ENCODE results near the gene CRTC1. TPM values are rescaled to one million over a fixed set of nuclear protein-coding genes. Genes with fewer than 3 reads are reported as not detected.
A peak's percentile ranks its signal among the peaks of the same experiment; 100 is the strongest.

Gene CRTC1
- total and polyA plus RNA-seq, 9 of the 15 experiments (the other 6 are each of a cell fraction or from before 2014, with no cell fraction given) = 0.25 to 3.8 (median 1.2) TPM; not detected in 2

- TF ChIP-seq, protein P1, sequence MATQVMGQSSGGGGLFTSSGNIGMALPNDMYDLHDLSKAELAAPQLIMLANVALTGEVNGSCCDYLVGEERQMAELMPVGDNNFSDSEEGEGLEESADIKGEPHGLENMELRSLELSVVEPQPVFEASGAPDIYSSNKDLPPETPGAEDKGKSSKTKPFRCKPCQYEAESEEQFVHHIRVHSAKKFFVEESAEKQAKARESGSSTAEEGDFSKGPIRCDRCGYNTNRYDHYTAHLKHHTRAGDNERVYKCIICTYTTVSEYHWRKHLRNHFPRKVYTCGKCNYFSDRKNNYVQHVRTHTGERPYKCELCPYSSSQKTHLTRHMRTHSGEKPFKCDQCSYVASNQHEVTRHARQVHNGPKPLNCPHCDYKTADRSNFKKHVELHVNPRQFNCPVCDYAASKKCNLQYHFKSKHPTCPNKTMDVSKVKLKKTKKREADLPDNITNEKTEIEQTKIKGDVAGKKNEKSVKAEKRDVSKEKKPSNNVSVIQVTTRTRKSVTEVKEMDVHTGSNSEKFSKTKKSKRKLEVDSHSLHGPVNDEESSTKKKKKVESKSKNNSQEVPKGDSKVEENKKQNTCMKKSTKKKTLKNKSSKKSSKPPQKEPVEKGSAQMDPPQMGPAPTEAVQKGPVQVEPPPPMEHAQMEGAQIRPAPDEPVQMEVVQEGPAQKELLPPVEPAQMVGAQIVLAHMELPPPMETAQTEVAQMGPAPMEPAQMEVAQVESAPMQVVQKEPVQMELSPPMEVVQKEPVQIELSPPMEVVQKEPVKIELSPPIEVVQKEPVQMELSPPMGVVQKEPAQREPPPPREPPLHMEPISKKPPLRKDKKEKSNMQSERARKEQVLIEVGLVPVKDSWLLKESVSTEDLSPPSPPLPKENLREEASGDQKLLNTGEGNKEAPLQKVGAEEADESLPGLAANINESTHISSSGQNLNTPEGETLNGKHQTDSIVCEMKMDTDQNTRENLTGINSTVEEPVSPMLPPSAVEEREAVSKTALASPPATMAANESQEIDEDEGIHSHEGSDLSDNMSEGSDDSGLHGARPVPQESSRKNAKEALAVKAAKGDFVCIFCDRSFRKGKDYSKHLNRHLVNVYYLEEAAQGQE (IDR thresholded peaks at IDR 0.05; ENCODE audit: borderline replicate concordance) = peak; percentile 38; the same call in 1 of the 2 replicates
- TF ChIP-seq, protein P1 (CRISPR knock-in tag; IDR thresholded peaks at IDR 0.05; ENCODE audit: low read depth) = no peak
- TF ChIP-seq MLX (CRISPR knock-in tag; conservative IDR thresholded peaks at IDR 0.05) = no peak
- TF ChIP-seq RBM25 (IDR thresholded peaks at IDR 0.05; ENCODE audit: low read depth, low read length, severe bottlenecking) = peak; percentile 34
- TF ChIP-seq ZNF263 (CRISPR knock-in tag; IDR thresholded peaks at IDR 0.05; ENCODE audit: borderline replicate concordance) = 0 out of 2 replicates have a peak, but pooled peaks have one; percentile 36
- peak; percentile 97 for TF ChIP-seq ZNF146 (CRISPR knock-in tag; IDR thresholded peaks at IDR 0.05; ENCODE audit: unreplicated experiment)
- TF ChIP-seq RAD21 (CRISPR knock-in tag; conservative IDR thresholded peaks at IDR 0.05 in 1 of 2, IDR thresholded peaks at IDR 0.05 in 1 of 2) = peak in 1 of 2 experiments; percentile 46; a peak in 3 of 4 replicates
- TF ChIP-seq BCOR (IDR thresholded peaks at IDR 0.05) = peak; percentile 60; the same call in 1 of the 2 replicates
- peak; percentile 74 for TF ChIP-seq ZNF740 (CRISPR knock-in tag; IDR thresholded peaks at IDR 0.05)
- TF ChIP-seq ZNF740 (tag; IDR thresholded peaks at IDR 0.05) = no peak
- no peak for TF ChIP-seq RAD51 (IDR thresholded peaks at IDR 0.05; ENCODE audit: borderline replicate concordance, low read depth)
- no peak for TF ChIP-seq ARID2 (IDR thresholded peaks at IDR 0.05)
- no peak for TF ChIP-seq SMAD4 (CRISPR knock-in tag; conservative IDR thresholded peaks at IDR 0.05)
- no peak for TF ChIP-seq FOXK2 (conservative IDR thresholded peaks at IDR 0.05 in 1 of 2, IDR thresholded peaks at IDR 0.05 in 1 of 2; ENCODE audit: low read depth in 2 of 2)
- peak; percentile 61 for TF ChIP-seq PKNOX1 (IDR thresholded peaks at IDR 0.05)
- 0 out of 2 replicates have a peak, but pooled peaks have one; percentile 29 for TF ChIP-seq SMARCA5 (IDR thresholded peaks at IDR 0.05)
These were observed 39.1 kb upstream of the CRTC1 start (continued) for GRCh38 chr19:18644196-18645034.

Data from K562 (cell line).